ENCODE results near the gene SYNM.

SYNM gene

DNA sequence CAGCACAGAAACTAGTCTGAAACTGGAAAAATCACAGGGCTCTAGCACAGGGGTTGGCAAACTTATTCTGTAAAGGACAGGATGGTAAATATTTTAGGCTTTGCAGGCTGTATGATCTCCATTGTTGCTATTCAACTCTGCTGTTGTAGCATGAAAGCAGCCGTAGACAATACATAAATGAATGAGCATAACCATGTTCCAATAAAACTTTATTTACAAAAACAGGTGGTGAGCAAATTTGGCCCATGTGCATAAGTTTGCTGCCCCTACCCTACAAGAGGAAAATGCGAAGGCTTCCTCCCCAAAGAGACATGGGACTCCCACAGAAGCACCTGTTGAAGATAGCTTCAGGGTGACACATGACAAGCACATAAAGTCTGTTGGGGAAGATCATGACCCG lies 59.2 kb downstream of the SYNM start:
- H3K4me1 ChIP-seq (ENCODE audit: control insufficient read depth, insufficient read depth, low read length) = peaks cover 26% of the 10 kb centered on the region
- peak overlapping the region; percentile 48 for H3K27ac ChIP-seq (ENCODE audit: low read depth, low read length)
- H3K36me3 ChIP-seq (ENCODE audit: control insufficient read depth, insufficient read depth, low read length) = no peaks in the 10 kb centered on the region
- no peak overlapping the region for H3K4me3 ChIP-seq (ENCODE audit: low read length)
- no peaks in the 10 kb centered on the region for H3K27me3 ChIP-seq (ENCODE audit: control insufficient read depth, insufficient read depth, low read length)
- H3K9ac ChIP-seq (ENCODE audit: low read length) = no peak overlapping the region

DNA sequence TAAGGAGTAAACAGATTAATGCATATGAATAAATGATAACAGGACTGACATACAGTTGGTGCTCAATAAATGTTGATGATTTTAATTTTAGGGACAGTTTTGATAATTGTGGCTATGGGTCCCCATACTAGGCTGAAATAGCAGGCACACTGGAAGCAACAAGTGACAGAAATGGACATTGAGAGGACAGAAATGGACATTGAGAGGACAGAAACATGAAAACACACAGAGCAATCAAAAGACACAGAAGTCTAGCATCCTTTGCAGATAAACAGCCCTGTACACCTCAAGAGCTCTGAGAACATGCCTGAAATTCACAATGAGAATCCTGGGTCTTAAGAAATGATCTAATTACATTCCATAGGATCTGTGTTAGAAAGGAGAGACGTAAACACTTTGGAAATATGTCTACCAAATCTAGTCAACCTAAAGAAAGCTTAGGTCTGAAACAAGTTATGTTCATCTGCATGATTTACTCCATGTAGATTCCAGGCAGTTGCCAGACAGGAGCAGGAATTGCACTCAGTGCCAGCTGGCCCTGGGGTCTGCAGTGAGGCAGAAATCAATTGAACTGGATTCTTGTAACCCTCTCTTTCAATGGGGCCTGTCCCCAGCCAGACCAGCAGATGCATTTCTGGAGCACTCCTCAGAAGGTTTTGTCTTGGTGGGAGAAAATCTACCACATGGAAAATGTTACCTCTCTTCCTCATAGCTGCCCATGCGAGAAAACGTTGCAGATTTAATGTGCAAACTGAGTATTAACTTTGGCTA lies 60.3 kb downstream of the SYNM start:
- Histone ChIP-seq H3K36me3 (ENCODE audit: control insufficient read depth, insufficient read depth, low read length) (no peaks in the 10 kb centered on the region), H3K27ac (ENCODE audit: low read depth, low read length) (peak overlapping the region; percentile 99), H3K4me1 (ENCODE audit: control insufficient read depth, insufficient read depth, low read length) (peaks cover 35% of the 10 kb centered on the region), H3K9ac (ENCODE audit: low read length) (no peak overlapping the region), H3K27me3 (ENCODE audit: control insufficient read depth, insufficient read depth, low read length) (no peaks in the 10 kb centered on the region), H3K4me3 (ENCODE audit: low read length) (no peak overlapping the region)

DNA sequence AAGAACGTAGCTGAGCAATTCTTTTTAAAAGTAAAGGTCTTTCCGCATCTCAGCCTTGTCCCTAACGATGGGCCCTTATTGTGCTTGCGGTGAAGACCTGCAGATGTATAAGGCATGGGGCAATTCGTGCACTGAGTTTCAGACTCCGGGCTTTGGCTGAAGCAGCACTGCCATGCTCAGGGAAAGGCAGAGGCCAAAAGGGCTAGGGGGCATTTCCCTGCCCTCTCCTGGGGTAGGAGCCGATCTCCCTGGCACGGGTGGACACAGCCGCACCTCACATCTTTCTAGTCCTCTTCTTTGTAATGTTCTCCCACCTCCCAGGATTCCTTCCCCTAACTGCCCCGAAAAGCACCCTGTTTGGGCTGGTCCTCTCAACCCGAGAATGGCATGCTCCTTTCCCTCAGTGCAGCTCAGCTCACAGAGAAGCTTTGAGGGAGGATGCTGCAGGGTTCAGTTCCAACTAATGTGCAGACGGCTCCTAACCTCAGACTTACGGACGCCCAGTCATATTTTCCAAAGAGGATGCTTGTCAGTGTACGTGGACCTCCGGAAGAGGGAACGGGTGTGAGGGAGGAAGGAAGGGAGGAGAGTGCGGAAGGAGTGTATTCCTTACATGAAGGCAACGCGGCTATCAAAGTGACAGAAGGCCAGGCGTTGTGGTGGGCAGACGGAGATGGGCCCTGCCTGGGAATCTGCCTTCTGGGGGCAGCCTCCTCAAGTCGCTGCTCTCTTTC lies 61.2 kb downstream of the SYNM start:
- Histone ChIP-seq H3K4me1 (ENCODE audit: control insufficient read depth, insufficient read depth, low read length) (peaks cover 44% of the 10 kb centered on the region), H3K27me3 (ENCODE audit: control insufficient read depth, insufficient read depth, low read length) (no peaks in the 10 kb centered on the region), H3K4me3 (ENCODE audit: low read length) (no peak overlapping the region), H3K27ac (ENCODE audit: low read depth, low read length) (peak overlapping the region; percentile 99), H3K9ac (ENCODE audit: low read length) (no peak overlapping the region), H3K36me3 (ENCODE audit: control insufficient read depth, insufficient read depth, low read length) (no peaks in the 10 kb centered on the region)

DNA sequence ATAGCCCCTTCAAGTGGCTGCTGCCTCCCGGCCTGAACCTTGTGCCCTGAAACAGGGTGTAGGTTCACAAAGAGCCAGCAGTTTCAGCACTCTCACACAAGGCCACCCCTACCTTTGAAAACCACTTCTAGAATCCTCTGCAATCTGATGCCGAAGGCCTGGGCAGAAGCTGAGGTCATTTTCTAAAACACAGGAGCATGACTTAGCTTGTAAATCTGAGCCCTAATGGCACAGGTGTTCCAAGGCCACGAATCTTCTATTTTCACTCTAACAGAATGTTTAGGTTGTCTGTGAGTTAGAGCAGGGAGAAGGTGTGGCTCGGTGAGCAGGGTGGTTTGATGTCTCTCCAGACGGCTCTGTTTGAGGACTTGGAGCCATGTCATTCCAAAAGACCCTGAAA lies 62.3 kb downstream of the SYNM start:
- Histone ChIP-seq H3K27ac (ENCODE audit: low read depth, low read length) (peak overlapping the region; percentile 99), H3K4me3 (ENCODE audit: low read length) (no peak overlapping the region), H3K36me3 (ENCODE audit: control insufficient read depth, insufficient read depth, low read length) (peaks cover under 1% of the 10 kb centered on the region), H3K4me1 (ENCODE audit: control insufficient read depth, insufficient read depth, low read length) (peaks cover 49% of the 10 kb centered on the region), H3K27me3 (ENCODE audit: control insufficient read depth, insufficient read depth, low read length) (no peaks in the 10 kb centered on the region), H3K9ac (ENCODE audit: low read length) (no peak overlapping the region)

DNA sequence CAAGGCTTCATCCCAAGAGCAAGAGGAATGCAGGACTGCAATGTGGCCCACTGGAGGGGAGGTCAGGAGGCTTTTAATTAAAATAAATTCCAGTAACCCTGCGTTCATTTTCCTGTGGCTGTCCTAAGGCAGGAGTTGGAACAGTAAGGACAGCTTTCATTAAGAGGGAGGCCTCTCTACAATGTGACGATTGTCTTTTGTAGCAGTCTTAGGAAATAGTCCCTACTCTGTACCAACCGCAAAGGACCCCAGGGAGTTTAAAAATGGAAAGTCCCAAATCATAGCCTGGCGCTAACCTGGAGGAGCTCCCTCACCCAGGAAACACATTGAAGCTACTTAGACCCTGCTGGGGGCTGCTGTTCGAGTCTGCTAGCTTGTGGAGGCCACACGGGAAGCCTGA lies 62.8 kb downstream of the SYNM start:
- peak overlapping the region; percentile 99 for H3K27ac ChIP-seq (ENCODE audit: low read depth, low read length)
- peaks cover 52% of the 10 kb centered on the region for H3K4me1 ChIP-seq (ENCODE audit: control insufficient read depth, insufficient read depth, low read length)
- peaks cover 3% of the 10 kb centered on the region for H3K36me3 ChIP-seq (ENCODE audit: control insufficient read depth, insufficient read depth, low read length)
- no peak overlapping the region for H3K4me3 ChIP-seq (ENCODE audit: low read length)
- no peak overlapping the region for H3K9ac ChIP-seq (ENCODE audit: low read length)
- no peaks in the 10 kb centered on the region for H3K27me3 ChIP-seq (ENCODE audit: control insufficient read depth, insufficient read depth, low read length)

DNA sequence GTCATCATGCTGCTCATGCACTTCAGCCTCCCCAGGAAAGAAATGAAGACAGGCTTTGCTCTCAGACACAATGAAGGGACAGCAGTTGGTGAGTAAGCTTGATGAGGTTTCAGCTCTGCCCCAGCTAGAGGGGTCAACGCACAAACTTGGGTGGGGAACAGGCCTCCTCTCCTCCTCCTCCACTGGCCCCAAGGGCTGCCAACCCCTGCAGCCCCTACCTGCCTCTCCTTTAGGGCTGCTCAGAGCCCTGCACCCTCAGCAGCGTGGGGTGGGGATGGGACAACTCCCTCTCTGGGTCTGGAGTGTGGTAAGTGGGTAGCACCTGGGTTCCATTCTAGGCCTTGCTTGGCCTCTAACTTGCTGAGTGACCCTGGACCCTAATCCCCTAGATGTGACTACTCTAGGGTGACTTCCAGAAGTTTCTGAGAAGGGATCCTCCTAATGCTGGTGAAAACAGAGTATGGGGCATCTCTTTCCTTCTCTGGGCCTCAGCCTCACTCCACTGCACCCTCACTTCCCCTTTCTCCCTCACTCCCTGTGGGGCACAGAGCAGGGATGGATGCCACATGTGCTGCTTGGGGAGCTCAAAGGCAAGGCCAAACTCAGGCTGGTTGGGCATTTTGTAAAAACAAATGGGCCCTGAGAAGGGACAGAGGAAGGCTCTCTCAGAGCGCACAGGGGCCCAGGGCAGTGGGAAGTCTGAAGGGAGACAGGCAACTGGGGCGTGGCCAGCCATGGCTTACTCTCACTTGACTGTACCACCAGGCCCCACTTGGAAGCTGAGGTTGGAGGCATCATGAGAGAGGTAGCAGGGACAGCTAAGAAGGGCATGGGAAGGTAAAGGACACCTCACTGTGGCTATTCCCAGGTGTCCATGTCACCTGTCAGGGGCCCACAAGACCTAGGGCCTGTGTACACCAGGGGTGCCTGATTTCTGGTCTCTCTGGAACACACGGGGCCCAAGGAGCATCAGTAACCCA lies 64.0 kb downstream of the SYNM start:
- Histone ChIP-seq H3K4me3 (ENCODE audit: low read length) (no peak overlapping the region), H3K27me3 (ENCODE audit: control insufficient read depth, insufficient read depth, low read length) (no peaks in the 10 kb centered on the region), H3K9ac (ENCODE audit: low read length) (peak overlapping the region; percentile 16), H3K27ac (ENCODE audit: low read depth, low read length) (peak overlapping the region; percentile 99), H3K36me3 (ENCODE audit: control insufficient read depth, insufficient read depth, low read length) (peaks cover 3% of the 10 kb centered on the region), H3K4me1 (ENCODE audit: control insufficient read depth, insufficient read depth, low read length) (peaks cover 57% of the 10 kb centered on the region)

DNA sequence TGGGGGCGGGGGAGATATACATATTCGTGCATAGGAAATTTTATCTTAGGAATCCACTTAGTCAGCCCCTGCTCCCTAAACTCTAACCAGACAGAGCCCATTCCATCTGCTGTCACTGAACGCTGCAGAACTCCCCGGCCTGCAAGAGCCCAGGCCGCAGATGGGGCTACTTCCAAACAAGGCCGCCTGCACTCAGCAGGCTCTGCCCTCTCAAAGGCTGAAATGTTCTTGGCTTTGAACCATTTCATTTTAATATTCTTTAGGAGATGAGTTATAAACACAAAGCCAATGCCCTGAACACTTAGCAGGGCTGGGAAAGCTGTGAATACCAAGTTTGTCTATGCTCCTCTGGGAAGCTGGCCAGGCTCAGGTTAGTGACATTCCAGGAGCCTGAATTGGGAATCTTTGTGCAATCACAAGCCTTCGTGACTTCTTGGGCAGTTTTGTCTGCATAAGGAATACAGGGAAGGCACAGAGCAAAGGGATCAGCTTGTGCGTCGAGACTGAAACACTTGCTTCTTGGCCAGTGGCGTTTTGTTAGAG lies 65.0 kb downstream of the SYNM start:
- H3K27me3 ChIP-seq (ENCODE audit: control insufficient read depth, insufficient read depth, low read length) = no peaks in the 10 kb centered on the region
- peak overlapping the region; percentile 16 for H3K9ac ChIP-seq (ENCODE audit: low read length)
- H3K27ac ChIP-seq (ENCODE audit: low read depth, low read length) = peak overlapping the region; percentile 99
- no peak overlapping the region for H3K4me3 ChIP-seq (ENCODE audit: low read length)
- peaks cover 3% of the 10 kb centered on the region for H3K36me3 ChIP-seq (ENCODE audit: control insufficient read depth, insufficient read depth, low read length)
- peaks cover 66% of the 10 kb centered on the region for H3K4me1 ChIP-seq (ENCODE audit: control insufficient read depth, insufficient read depth, low read length)

DNA sequence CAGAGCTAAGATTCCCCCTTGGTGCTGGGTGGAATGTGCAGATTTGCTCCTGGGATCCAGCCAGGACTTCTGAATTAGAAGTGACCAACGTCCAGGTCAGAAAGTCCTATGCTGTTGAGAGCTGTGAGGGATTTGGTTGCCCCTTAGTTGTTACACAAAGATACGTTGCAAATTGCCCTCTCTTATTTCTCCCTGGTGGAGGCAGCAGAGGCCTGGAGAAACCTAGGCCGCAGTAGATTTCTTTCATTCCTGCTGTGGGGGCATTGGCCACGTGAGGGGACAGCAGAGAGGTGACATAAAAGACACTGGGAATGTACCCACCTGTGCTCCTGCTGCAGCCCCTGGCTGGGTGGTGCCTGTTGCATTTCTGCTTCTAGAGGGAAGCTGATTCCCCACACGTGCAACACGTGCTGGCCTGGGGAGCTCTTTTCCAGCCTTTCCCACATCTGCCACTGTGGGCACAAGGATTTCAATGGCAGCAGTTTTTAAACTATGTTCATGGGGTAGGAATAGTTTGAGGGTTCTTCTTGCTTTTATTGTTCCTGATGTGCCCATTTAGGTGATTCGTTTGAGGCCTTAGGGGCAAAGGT lies 65.7 kb downstream of the SYNM start:
- H3K27me3 ChIP-seq (ENCODE audit: control insufficient read depth, insufficient read depth, low read length) = no peaks in the 10 kb centered on the region
- H3K4me1 ChIP-seq (ENCODE audit: control insufficient read depth, insufficient read depth, low read length) = peaks cover 73% of the 10 kb centered on the region
- H3K27ac ChIP-seq (ENCODE audit: low read depth, low read length) = peak overlapping the region; percentile 99
- peaks cover 3% of the 10 kb centered on the region for H3K36me3 ChIP-seq (ENCODE audit: control insufficient read depth, insufficient read depth, low read length)
- H3K9ac ChIP-seq (ENCODE audit: low read length) = no peak overlapping the region
- no peak overlapping the region for H3K4me3 ChIP-seq (ENCODE audit: low read length)

DNA sequence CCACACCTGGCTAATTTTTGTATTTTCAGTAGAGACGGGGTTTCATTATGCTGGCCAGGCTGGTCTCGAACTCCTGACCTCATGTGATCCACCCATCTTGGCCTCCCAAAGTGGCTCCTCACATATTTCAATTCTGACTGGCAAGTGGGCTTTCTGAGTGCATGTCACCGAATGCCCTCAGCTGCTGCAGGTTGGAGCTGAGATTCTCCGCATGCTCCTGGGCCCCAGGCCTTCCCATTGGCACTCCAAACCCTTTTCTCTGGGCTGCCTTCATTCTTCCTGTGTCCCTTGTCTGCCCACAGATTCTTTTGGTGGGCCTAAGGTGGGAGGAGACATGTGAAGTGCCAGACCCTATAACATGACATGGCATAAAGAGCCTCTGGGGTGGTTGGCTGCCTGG lies 67.3 kb downstream of the SYNM start:
- H3K4me3 ChIP-seq (ENCODE audit: low read length) = no peak overlapping the region
- no peaks in the 10 kb centered on the region for H3K27me3 ChIP-seq (ENCODE audit: control insufficient read depth, insufficient read depth, low read length)
- peak overlapping the region; percentile 99 for H3K27ac ChIP-seq (ENCODE audit: low read depth, low read length)
- no peak overlapping the region for H3K9ac ChIP-seq (ENCODE audit: low read length)
- H3K4me1 ChIP-seq (ENCODE audit: control insufficient read depth, insufficient read depth, low read length) = peaks cover 79% of the 10 kb centered on the region
- peaks cover 3% of the 10 kb centered on the region for H3K36me3 ChIP-seq (ENCODE audit: control insufficient read depth, insufficient read depth, low read length)

DNA sequence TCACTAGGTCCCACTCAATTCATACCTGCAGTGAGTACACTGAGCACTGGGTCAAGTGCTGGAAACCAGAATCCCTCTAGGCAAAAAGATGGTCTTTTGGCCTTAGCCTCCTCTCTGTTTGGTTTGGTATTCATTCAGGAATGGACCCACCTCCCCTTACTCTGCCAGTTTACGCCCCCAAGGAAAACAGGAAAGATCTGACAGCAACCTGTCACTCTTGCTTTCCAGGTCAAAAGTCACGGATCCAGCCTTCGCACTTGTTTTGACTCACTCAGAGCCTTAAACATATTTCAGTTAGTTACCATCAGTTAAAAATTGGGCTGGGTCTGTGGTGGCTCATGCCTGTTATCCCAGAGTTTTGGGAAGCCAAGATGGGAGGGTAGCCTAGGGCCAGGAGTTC lies 68.1 kb downstream of the SYNM start:
- Histone ChIP-seq H3K4me1 (ENCODE audit: control insufficient read depth, insufficient read depth, low read length) (peaks cover 76% of the 10 kb centered on the region), H3K9ac (ENCODE audit: low read length) (no peak overlapping the region), H3K4me3 (ENCODE audit: low read length) (no peak overlapping the region), H3K27me3 (ENCODE audit: control insufficient read depth, insufficient read depth, low read length) (no peaks in the 10 kb centered on the region), H3K36me3 (ENCODE audit: control insufficient read depth, insufficient read depth, low read length) (peaks cover 3% of the 10 kb centered on the region), H3K27ac (ENCODE audit: low read depth, low read length) (peak overlapping the region; percentile 99)

DNA sequence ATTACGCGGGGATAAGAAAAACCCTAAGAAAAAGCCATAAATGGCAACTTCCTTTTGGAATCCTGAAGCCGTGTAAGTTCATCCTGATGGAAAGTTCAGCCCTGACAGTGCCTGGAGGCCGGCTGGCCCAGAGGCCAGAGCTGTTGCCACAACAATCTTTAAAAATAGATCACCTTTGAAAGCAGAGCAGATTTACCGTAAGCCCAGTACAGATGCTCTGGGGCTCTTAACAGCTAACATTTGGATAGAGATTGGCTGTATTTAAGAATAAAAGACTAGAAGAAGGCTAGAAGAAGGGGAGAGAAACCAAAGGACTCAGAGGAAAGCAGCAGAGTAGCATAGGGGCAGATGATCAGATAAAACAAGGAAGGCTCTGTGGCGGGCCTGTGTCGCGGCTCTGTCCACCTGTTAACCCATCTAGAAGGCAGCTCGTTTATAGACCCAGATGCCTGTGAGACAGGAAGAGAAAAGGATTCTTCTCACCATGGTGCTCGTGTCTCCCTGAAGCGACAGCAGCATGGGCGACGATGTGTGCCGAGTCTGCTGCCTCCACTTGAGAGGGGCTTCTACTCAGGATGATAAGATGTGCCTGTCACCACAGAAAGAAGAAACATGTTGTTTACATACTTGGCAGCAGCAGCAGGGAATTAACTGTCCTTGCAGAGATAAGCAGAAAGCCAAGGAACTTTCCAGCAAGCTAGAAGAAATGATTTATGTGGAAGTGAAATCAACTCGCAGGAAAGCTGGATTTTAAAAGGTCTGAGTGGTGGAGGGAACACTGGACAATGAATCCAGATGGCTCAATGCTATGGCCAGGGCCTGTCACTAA lies 69.9 kb downstream of the SYNM start:
- Histone ChIP-seq H3K27ac (ENCODE audit: low read depth, low read length) (peak overlapping the region; percentile 99), H3K4me3 (ENCODE audit: low read length) (no peak overlapping the region), H3K27me3 (ENCODE audit: control insufficient read depth, insufficient read depth, low read length) (no peaks in the 10 kb centered on the region), H3K4me1 (ENCODE audit: control insufficient read depth, insufficient read depth, low read length) (peaks cover 59% of the 10 kb centered on the region), H3K9ac (ENCODE audit: low read length) (no peak overlapping the region), H3K36me3 (ENCODE audit: control insufficient read depth, insufficient read depth, low read length) (peaks cover 3% of the 10 kb centered on the region)

All from rectal smooth muscle tissue (tissue), 1 donor.